Measurements from ENCODE around the gene RGS6.

RGS6 gene

GRCh38 chr14:72129291-72129690, 197.1 kb downstream of the RGS6 start:
- no peak overlapping the region for H3K4me3 ChIP-seq (replicated peaks in 1 of 2; ENCODE audit: low read depth in 2 of 2, low read length in 2 of 2)
- no peak for TF ChIP-seq CTCF (IDR thresholded peaks at IDR 0.05; ENCODE audit: low read depth, low read length)

GRCh38 chr14:72141084-72141483, 208.9 kb downstream of the RGS6 start:
- no peak overlapping the region for H3K4me3 ChIP-seq (replicated peaks in 1 of 2; ENCODE audit: low read depth in 2 of 2, low read length in 2 of 2)
- TF ChIP-seq CTCF (IDR thresholded peaks at IDR 0.05; ENCODE audit: low read depth, low read length) = no peak
- no peak for DNase-seq (ENCODE audit: low read depth in 2 of 2)

More at GRCh38 chr14:72129291-72129690, 197.1 kb downstream of the RGS6 start:
- DNase-seq (ENCODE audit: low read depth in 2 of 2) = no peak

GRCh38 chr14:72142328-72142727, 210.1 kb downstream of the RGS6 start:
- TF ChIP-seq CTCF (IDR thresholded peaks at IDR 0.05; ENCODE audit: low read depth, low read length) = no peak
- no peak overlapping the region for H3K4me3 ChIP-seq (replicated peaks in 1 of 2; ENCODE audit: low read depth in 2 of 2, low read length in 2 of 2)
- no peak for DNase-seq (ENCODE audit: low read depth in 2 of 2)

- no peak overlapping the region for H3K4me3 ChIP-seq (replicated peaks in 1 of 2; ENCODE audit: low read depth in 2 of 2, low read length in 2 of 2)
- DNase-seq (ENCODE audit: low read depth in 2 of 2) = no peak
- no peak for TF ChIP-seq CTCF (IDR thresholded peaks at IDR 0.05; ENCODE audit: low read depth, low read length)
Measured at GRCh38 chr14:72146241-72146640, 214.0 kb downstream of the RGS6 start.

GRCh38 chr14:72154645-72155378, 222.6 kb downstream of the RGS6 start:
- DNase-seq (ENCODE audit: low read depth in 2 of 2) = no peak
- H3K4me3 ChIP-seq (replicated peaks in 1 of 2; ENCODE audit: low read depth in 2 of 2, low read length in 2 of 2) = no peak overlapping the region
- no peak for TF ChIP-seq CTCF (IDR thresholded peaks at IDR 0.05; ENCODE audit: low read depth, low read length)

GRCh38 chr14:72155379-72155993, 223.3 kb downstream of the RGS6 start:
- no peak for DNase-seq (ENCODE audit: low read depth in 2 of 2)
- no peak for TF ChIP-seq CTCF (IDR thresholded peaks at IDR 0.05; ENCODE audit: low read depth, low read length)
- no peak overlapping the region for H3K4me3 ChIP-seq (replicated peaks in 1 of 2; ENCODE audit: low read depth in 2 of 2, low read length in 2 of 2)
